DND-41 (cell line): Measurements from ENCODE around the gene SYNM.

Experiments
- CTCF ChIP-seq: IDR thresholded peaks from 2 replicates; pipeline ENCODE4 v1.5.1; 2012; ENCODE audit warnings: borderline replicate concordance, low read length, moderate library complexity, mild to moderate bottlenecking; ENCODE audit not compliant: poor library complexity, severe bottlenecking; ENCODE audit errors: extremely low read depth
- EZH2 ChIP-seq: IDR thresholded peaks from 3 replicates; pipeline ENCODE4 v1.6.1; 2012; ENCODE audit warnings: borderline replicate concordance, low read depth, mild to moderate bottlenecking, moderate library complexity, low read length, inconsistent platforms; ENCODE audit not compliant: severe bottlenecking

GRCh38 chr15:99145778-99146177, 40.9 kb downstream of the SYNM start:
- no peak for TF ChIP-seq CTCF
- no peak for TF ChIP-seq EZH2
